B cell (primary cell): ENCODE data around the gene VWA3A. TPM values are rescaled to one million over a fixed set of nuclear protein-coding genes. Genes with fewer than 3 reads are reported as not detected.
"Not testable (repeated sequence)": the region's sequence is repeated elsewhere in the genome, so short reads cannot be mapped to it uniquely, and the experiment has no call there.

Experiments
- ATAC-seq: fragments of 200-7000 bp; cut with Tn5 transposase; one replicate; pipeline ENCODE4 v1.10.0; 2021; ENCODE audit warnings: low read depth, mild to moderate bottlenecking, moderate number of reproducible peaks, moderate library complexity
- CTCF ChIA-PET: fragments of 350-600 bp; sonication (Branson Sonifier 250); formaldehyde crosslinking; loops from one replicate; lab custom pipeline; 2021; ENCODE audit warnings: antibody characterized with exemption, inconsistent platforms; lab: Charles Lee
- POLR2A ChIA-PET: fragments of 350-600 bp; sonication (Branson Sonifier 250); formaldehyde crosslinking; loops from one replicate; lab custom pipeline; 2021; ENCODE audit warnings: antibody characterized with exemption; lab: Charles Lee
- DNase-seq: peaks from one replicate; pipeline ENCODE4 v3.0.0; 2013
- H2AFZ ChIP-seq: 2 replicates; pipeline ENCODE4 v1.6.1; 2012; ENCODE audit warnings: mild to moderate bottlenecking, low read depth, low read length; ENCODE audit not compliant: insufficient read depth, poor library complexity, severe bottlenecking
- H3K27ac ChIP-seq, 2 donors: 1 replicate in 1 of 2; 2 replicates in 1 of 2; pipeline ENCODE4 v1.5.1; 2012 to 2013; ENCODE audit warnings: low read length in 2 of 2, mild to moderate bottlenecking in 2 of 2, moderate library complexity in 1 of 2
- H3K27me3 ChIP-seq, 4 experiments: fragments of 200-600 bp in 1 of 4; sonication (generic) in 1 of 4; replicated peaks in 1 of 4; 1 replicate in 2 of 4; 2 replicates in 2 of 4; pipeline versions ENCODE4 v1.6.1 to v1.7.0; 2013 to 2016; ENCODE audit warnings: low read length in 3 of 4, mild to moderate bottlenecking in 2 of 4, mixed read lengths in 1 of 4, moderate library complexity in 1 of 4; ENCODE audit not compliant: insufficient read depth in 4 of 4, control insufficient read depth in 3 of 4; ENCODE audit errors: control extremely low read depth in 1 of 4
- H3K36me3 ChIP-seq, 2 experiments: replicated peaks in 1 of 2; 1 replicate in 1 of 2; 2 replicates in 1 of 2; pipeline versions ENCODE4 v1.6.1 to v1.7.1; 2013; ENCODE audit warnings: low read length in 1 of 2; ENCODE audit not compliant: insufficient read depth in 2 of 2, control insufficient read depth in 1 of 2; ENCODE audit errors: control extremely low read depth in 1 of 2, extremely low read depth in 1 of 2
- H3K4me1 ChIP-seq, 2 donors: fragments of 200-600 bp in 1 of 2; sonication (generic) in 1 of 2; 1 replicate in 1 of 2; 2 replicates in 1 of 2; pipeline versions ENCODE4 v1.5.1 to v1.6.1; 2013 to 2017; ENCODE audit warnings: low read length in 2 of 2; ENCODE audit not compliant: control insufficient read depth in 2 of 2, insufficient read depth in 2 of 2
- H3K4me2 ChIP-seq: replicated peaks from 2 replicates; pipeline ENCODE3; 2012; ENCODE audit warnings: mild to moderate bottlenecking, low read depth, low read length; ENCODE audit not compliant: poor library complexity, severe bottlenecking
- H3K4me3 ChIP-seq, 5 experiments: fragments of 200-600 bp in 1 of 5; sonication (generic) in 1 of 5; 1 replicate in 3 of 5; 2 replicates in 2 of 5; pipeline versions ENCODE4 v1.5.1 to v1.7.0; 2011 to 2016; ENCODE audit warnings: low read length in 4 of 5, mild to moderate bottlenecking in 4 of 5, low read depth in 2 of 5, control low read depth in 1 of 5, moderate library complexity in 1 of 5; ENCODE audit not compliant: insufficient read depth in 1 of 5; ENCODE audit errors: control extremely low read depth in 1 of 5, extremely low read depth in 1 of 5
- H3K79me2 ChIP-seq: fragments of 200-600 bp; sonication (generic); one replicate; pipeline ENCODE4 v1.6.0; 2016; ENCODE audit warnings: low read length; ENCODE audit not compliant: control insufficient read depth, insufficient read depth
- H3K9ac ChIP-seq: fragments of 200-600 bp; sonication (generic); 2 replicates; pipeline ENCODE4 v1.6.1; 2017; ENCODE audit warnings: mild to moderate bottlenecking, low read length, moderate library complexity
- H3K9me3 ChIP-seq, 3 donors: one replicate each; pipeline versions ENCODE4 v1.6.1 to v1.7.1; 2013; ENCODE audit warnings: low read length in 2 of 3; ENCODE audit not compliant: control insufficient read depth in 2 of 3, insufficient read depth in 1 of 3; ENCODE audit errors: control extremely low read depth in 1 of 3
- H4K20me1 ChIP-seq: 2 replicates; pipeline ENCODE4 v1.6.0; 2012; ENCODE audit warnings: mild to moderate bottlenecking, low read length; ENCODE audit not compliant: insufficient read depth, control insufficient read depth, poor library complexity, severe bottlenecking
- H3K27ac Mint-ChIP-seq: one replicate; pipeline ENCODE4 v1.8.0; 2021; ENCODE audit warnings: mixed read lengths
- H3K27me3 Mint-ChIP-seq: one replicate; pipeline ENCODE4 v1.8.0; 2021; ENCODE audit warnings: mixed read lengths
- H3K4me1 Mint-ChIP-seq: one replicate; pipeline ENCODE4 v1.8.0; 2021; ENCODE audit warnings: mixed read lengths
- H3K4me3 Mint-ChIP-seq: one replicate; pipeline ENCODE4 v1.8.0; 2021; ENCODE audit warnings: mixed read lengths
- H3K9me3 Mint-ChIP-seq: one replicate; pipeline ENCODE4 v1.8.0; 2022; ENCODE audit warnings: mixed read lengths; ENCODE audit not compliant: insufficient read depth
- EZH2 ChIP-seq: IDR thresholded peaks from 2 replicates; pipeline ENCODE4 v1.6.1; 2012; ENCODE audit warnings: borderline replicate concordance, low read depth, mild to moderate bottlenecking, moderate library complexity, low read length; ENCODE audit not compliant: insufficient read depth, poor library complexity, severe bottlenecking
- WGBS: methylation state at CpG from one replicate; pipeline ENCODE4 v1.1.5; 2013; ENCODE audit warnings: missing lambda C conversion rate; ENCODE audit not compliant: insufficient coverage; 5-methylcytosine and 5-hydroxymethylcytosine counted together
- intact Hi-C: fragments of 100-400 bp; cut with micrococcal nuclease; formaldehyde crosslinking; loops from one replicate; pipeline ENCODE4 v1.10.0; 2022
- polyA minus RNA-seq: library from RNA; depleted of rRNA, polyadenylated mRNA; stranded (reverse); fragments of >200 nt; gene quantifications from 2 replicates; pipeline ENCODE4 v1.2.3, GENCODE V29; 2012
- polyA plus RNA-seq: library from polyadenylated mRNA; depleted of rRNA; stranded (reverse); fragments of >200 nt; gene quantifications from 2 replicates; pipeline ENCODE4 v1.2.3, GENCODE V29; 2012
- total RNA-seq, 2 donors: library from RNA; stranded (reverse); fragments of 120-200 nt in 1 of 2; gene quantifications; 1 replicate in 1 of 2; 2 replicates in 1 of 2; pipeline versions ENCODE4 v1.2.3 to v1.2.4, GENCODE V29; 2013 to 2022
- TF ChIP-seq, protein P1 (sequence below): fragments of 200-600 bp; IDR thresholded peaks from one replicate; pipeline ENCODE4 v1.8.0; 2022; ENCODE audit warnings: antibody characterized with exemption, mild to moderate bottlenecking

Gene VWA3A, protein sequence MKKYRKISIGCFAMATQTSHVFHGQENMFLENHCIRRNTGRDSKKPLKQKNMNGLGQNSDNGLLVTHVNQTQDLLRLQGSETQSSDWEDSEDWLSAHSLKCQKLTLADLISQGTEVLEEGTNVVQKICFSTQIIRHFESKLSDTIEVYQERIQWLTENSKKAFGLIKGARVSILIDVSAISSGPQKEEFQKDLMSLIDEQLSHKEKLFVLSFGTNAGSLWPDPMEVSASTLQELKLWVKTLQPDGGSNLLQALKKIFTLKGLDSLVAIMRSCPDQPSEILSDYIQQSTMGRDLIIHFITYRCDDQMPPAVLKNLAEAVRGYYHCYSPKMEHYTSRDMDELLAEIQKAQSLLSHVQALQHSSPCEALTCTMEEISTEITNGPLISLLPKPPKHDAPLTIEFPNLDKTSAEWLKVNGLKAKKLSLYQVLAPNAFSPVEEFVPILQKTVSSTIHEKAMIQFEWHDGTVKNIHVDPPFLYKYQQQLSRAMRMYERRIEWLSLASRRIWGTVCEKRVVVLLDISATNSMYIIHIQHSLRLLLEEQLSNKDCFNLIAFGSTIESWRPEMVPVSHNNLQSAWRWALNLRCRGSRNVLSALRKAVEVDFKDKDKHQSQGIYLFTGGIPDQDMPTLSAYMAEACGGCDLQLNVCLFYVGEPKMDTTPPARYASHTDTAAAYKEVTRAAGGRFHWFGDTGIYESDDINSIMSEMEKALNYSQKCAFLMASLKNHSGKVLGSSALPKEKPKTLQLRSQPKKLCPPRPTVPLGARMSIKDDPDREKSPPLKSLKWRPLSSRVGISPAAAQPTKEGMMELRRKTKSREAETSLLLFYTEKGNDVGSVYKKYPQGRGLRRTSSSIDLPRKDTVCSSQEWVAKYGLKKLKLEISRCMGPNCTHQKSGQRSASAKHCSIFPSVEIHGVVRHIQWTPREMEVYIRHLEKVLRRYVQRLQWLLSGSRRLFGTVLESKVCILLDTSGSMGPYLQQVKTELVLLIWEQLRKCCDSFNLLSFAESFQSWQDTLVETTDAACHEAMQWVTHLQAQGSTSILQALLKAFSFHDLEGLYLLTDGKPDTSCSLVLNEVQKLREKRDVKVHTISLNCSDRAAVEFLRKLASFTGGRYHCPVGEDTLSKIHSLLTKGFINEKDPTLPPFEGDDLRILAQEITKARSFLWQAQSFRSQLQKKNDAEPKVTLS
- 0.47 and 0.80 TPM in 2 replicates for total RNA-seq
- total RNA-seq (2013) = 0.19 TPM
- polyA plus RNA-seq = 0.17 and 0.28 TPM in 2 replicates
- 0.14 and 0.17 TPM in 2 replicates for polyA minus RNA-seq

DNA sequence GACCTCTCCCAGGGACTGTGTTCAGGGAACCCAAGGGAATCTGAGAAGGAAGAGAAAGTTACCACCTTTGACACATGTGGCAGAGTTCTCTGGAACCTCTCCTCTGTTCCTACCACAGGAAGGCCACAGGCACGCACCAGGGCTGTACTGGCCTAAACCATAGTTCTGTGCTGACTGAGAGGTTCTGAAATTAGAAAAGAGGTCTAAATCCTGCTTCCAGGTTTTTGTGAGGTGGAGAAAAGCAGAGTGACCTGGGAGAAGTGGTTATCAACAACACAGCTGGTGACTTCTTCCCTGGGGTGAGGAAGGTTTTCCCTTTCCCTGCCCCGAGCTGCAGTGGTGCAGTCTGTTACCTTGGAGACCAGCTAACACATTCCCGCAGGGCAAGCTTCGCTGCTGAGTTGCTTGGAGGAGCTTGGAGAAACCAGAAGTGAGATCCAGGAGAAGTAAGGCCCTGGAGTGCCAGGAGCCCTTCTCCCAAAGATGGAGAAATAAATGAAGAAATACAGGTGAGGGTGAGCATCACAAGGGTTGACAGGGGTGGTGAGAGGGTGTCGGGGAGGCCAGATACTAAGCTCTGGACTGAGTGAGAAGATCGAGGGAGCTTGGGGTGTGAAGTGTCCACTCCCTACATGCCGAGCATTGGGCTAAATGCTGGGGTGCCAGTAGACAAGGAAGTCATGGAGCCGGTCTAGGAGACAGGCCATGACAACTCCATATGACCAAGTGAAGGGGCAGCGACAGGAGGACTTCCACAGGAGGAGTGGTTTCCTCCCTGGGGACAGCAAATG is at the start of gene VWA3A:
VWA3A (plus strand) TSS at position 399 of the 791 bp plus-strand sequence; CDS start at position 496, 97 bp downstream.
- no peaks in the 10 kb centered on the region for H3K9me3 ChIP-seq
- Mint-ChIP-seq H3K27ac (no peak within 1 kb of the TSS), H3K27me3 (peaks cover 10% of the 10 kb centered on the region), H3K4me3 (no peak within 1 kb of the TSS), H3K9me3 (no peaks in the 10 kb centered on the region), H3K4me1 (no peaks in the 10 kb centered on the region)
- no peak within 1 kb of the TSS for H2AFZ ChIP-seq
- H3K4me2 ChIP-seq = no peak within 1 kb of the TSS
- ChIA-PET CTCF (interaction anchor here (1.0 to 4.0 kb wide), 2 partner anchors 14 to 91 kb away, joined by 3 to 18 read pairs; no protein-coding TSS in a partner anchor), POLR2A (no interaction called here)
- H3K9ac ChIP-seq = no peak within 1 kb of the TSS
- peaks cover 0 to 3% (median 1%) of the 10 kb centered on the region in 4 experiments for H3K27me3 ChIP-seq
- H3K4me3 ChIP-seq = no peak within 1 kb of the TSS
- whole genome bisulfite sequencing = 83% methylated on average over 3 of the region's 9 CpGs
- no peak for ATAC-seq
- no peaks in the 10 kb centered on the region for H3K79me2 ChIP-seq
- intact Hi-C loops = no loop called here
- H3K27ac ChIP-seq = no peak within 1 kb of the TSS
- no peaks in the 10 kb centered on the region for H3K4me1 ChIP-seq
- DNase-seq = no peak
- no peaks in the 10 kb centered on the region for H3K36me3 ChIP-seq
- no peaks in the 10 kb centered on the region for H4K20me1 ChIP-seq
- TF ChIP-seq EZH2 = no peak
- TF ChIP-seq, protein P1, sequence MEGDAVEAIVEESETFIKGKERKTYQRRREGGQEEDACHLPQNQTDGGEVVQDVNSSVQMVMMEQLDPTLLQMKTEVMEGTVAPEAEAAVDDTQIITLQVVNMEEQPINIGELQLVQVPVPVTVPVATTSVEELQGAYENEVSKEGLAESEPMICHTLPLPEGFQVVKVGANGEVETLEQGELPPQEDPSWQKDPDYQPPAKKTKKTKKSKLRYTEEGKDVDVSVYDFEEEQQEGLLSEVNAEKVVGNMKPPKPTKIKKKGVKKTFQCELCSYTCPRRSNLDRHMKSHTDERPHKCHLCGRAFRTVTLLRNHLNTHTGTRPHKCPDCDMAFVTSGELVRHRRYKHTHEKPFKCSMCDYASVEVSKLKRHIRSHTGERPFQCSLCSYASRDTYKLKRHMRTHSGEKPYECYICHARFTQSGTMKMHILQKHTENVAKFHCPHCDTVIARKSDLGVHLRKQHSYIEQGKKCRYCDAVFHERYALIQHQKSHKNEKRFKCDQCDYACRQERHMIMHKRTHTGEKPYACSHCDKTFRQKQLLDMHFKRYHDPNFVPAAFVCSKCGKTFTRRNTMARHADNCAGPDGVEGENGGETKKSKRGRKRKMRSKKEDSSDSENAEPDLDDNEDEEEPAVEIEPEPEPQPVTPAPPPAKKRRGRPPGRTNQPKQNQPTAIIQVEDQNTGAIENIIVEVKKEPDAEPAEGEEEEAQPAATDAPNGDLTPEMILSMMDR = no peak

DNA sequence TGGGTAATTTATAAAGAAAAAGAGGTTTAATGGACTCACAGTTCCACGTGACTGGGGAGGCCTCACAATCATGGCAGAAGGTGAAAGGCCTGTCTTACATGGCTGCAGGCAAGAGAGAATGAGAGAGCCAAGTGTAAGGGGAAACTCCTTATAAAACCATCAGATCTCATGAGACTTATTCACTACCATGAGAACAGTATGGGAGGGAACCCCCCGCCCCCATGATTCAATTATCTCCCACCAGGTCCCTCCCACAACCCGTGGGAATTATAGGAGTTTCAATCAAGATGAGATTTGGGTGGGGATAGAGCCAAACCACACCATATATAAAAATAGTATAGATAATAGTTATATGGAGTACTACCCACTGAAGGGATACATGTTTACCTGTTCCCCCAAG is 48.5 kb upstream of the VWA3A start:
- H3K79me2 ChIP-seq, H3K4me1 ChIP-seq, intact Hi-C loops, H3K27ac Mint-ChIP-seq, POLR2A ChIA-PET, ATAC-seq, H3K4me1 Mint-ChIP-seq, H3K4me3 ChIP-seq, H3K9ac ChIP-seq, H3K4me3 Mint-ChIP-seq, H2AFZ ChIP-seq, H3K27ac ChIP-seq, H3K9me3 ChIP-seq, H3K27me3 Mint-ChIP-seq, DNase-seq, H4K20me1 ChIP-seq, H3K27me3 ChIP-seq, H3K4me2 ChIP-seq, H3K36me3 ChIP-seq, H3K9me3 Mint-ChIP-seq: not testable (repeated sequence)
- no CpG with 5 or more reads among the region's 3 CpGs for WGBS
- CTCF ChIA-PET = interaction anchor here (1.1 kb wide), 1 partner anchor 34 kb away, joined by 4 read pairs; no protein-coding TSS in a partner anchor
